Caki2 (cell line): ENCODE measurements around the gene RABL6. TPM values are rescaled to one million over a fixed set of nuclear protein-coding genes. Genes with fewer than 3 reads are reported as not detected.
"Not testable (repeated sequence)": the region's sequence is repeated elsewhere in the genome, so short reads cannot be mapped to it uniquely, and the experiment has no call there.

Experiments
- DNase-seq: peaks from one replicate; pipeline ENCODE4 v3.0.0-alpha.2; 2015; ENCODE audit warnings: low read depth
- in situ Hi-C: cut with HindIII; loops from 2 replicates; pipeline ENCODE4 v1.10.0; 2016; ENCODE audit warnings: low sequenced_read_pairs, low pct_unique_long_range_greater_than_20kb, mixed read lengths
- total RNA-seq: library from RNA; depleted of rRNA; stranded (reverse); fragments of >200 nt; shearing (Covaris generic); gene quantifications from 2 replicates; pipeline ENCODE4 v1.2.3, GENCODE V29; 2014; ENCODE audit warnings: low replicate concordance

Gene RABL6
- total RNA-seq, 1 experiment from 2014 or later, result 103 TPM

- in situ Hi-C loops, result no loop called here
- no peak for DNase-seq
These were observed 52.8 kb downstream of the RABL6 start for GRCh38 chr9:136860529-136860928.

GRCh38 chr9:136860933-136861873 is 53.5 kb downstream of the RABL6 start:
- in situ Hi-C loops, result no loop called here

GRCh38 chr9:136861874-136862457 is 54.2 kb downstream of the RABL6 start:
- in situ Hi-C loops, result no loop called here
- no peak for DNase-seq

More at GRCh38 chr9:136860933-136861873, 53.5 kb downstream of the RABL6 start:
- no peak for DNase-seq

GRCh38 chr9:136862849-136863622 is 55.3 kb downstream of the RABL6 start:
- in situ Hi-C loops, result no loop called here
- no peak for DNase-seq

- in situ Hi-C loops, result no loop called here
These were observed 56.0 kb downstream of the RABL6 start for GRCh38 chr9:136863623-136864273.

GRCh38 chr9:136865041-136865767 is 57.5 kb downstream of the RABL6 start:
- in situ Hi-C loops, result no loop called here
- DNase-seq, result no peak

More at GRCh38 chr9:136863623-136864273, 56.0 kb downstream of the RABL6 start:
- DNase-seq, result no peak

GRCh38 chr9:136865768-136866103 is 58.0 kb downstream of the RABL6 start:
- in situ Hi-C loops, result no loop called here
- DNase-seq, result no peak

- DNase-seq, in situ Hi-C loops: not testable (repeated sequence)
These were observed 59.2 kb downstream of the RABL6 start for GRCh38 chr9:136866898-136867421.

- no peak for DNase-seq
- in situ Hi-C loops, result no loop called here
These were observed 59.7 kb downstream of the RABL6 start for GRCh38 chr9:136867480-136867879.

- in situ Hi-C loops, result no loop called here
- DNase-seq, result no peak
These were observed 60.2 kb downstream of the RABL6 start for GRCh38 chr9:136867917-136868316.

- in situ Hi-C loops, result no loop called here
These were observed 60.9 kb downstream of the RABL6 start for GRCh38 chr9:136868644-136869043.

GRCh38 chr9:136869611-136870010 is 61.9 kb downstream of the RABL6 start:
- in situ Hi-C loops, result not testable (repeated sequence)
- peak; percentile 76 for DNase-seq

More at GRCh38 chr9:136868644-136869043, 60.9 kb downstream of the RABL6 start:
- DNase-seq, result no peak

- in situ Hi-C loops, result no loop called here
- DNase-seq, result no peak
These were observed 67.4 kb downstream of the RABL6 start for GRCh38 chr9:136875155-136875554.

GRCh38 chr9:136876476-136876875 is 68.7 kb downstream of the RABL6 start:
- in situ Hi-C loops, result no loop called here

GRCh38 chr9:136880651-136881050 is 72.9 kb downstream of the RABL6 start:
- in situ Hi-C loops, result no loop called here
- DNase-seq, result no peak

More at GRCh38 chr9:136876476-136876875, 68.7 kb downstream of the RABL6 start:
- DNase-seq, result no peak

GRCh38 chr9:136881691-136882108 is 74.0 kb downstream of the RABL6 start:
- in situ Hi-C loops, result no loop called here
- DNase-seq, result peak; percentile 52

- in situ Hi-C loops, result no loop called here
- DNase-seq, result peak; percentile 90
These were observed 74.6 kb downstream of the RABL6 start for GRCh38 chr9:136882109-136882946.
